ENCODE results near the gene ANKRD63.
A peak's percentile ranks its signal among the peaks of the same experiment; 100 is the strongest.

ANKRD63 gene

GRCh38 chr15:40277471-40277870 is 5.4 kb downstream of the ANKRD63 start:
- DNase-seq = no peak

- DNase-seq = no peak
Measured at GRCh38 chr15:40276927-40277326, 5.9 kb downstream of the ANKRD63 start.

DNA sequence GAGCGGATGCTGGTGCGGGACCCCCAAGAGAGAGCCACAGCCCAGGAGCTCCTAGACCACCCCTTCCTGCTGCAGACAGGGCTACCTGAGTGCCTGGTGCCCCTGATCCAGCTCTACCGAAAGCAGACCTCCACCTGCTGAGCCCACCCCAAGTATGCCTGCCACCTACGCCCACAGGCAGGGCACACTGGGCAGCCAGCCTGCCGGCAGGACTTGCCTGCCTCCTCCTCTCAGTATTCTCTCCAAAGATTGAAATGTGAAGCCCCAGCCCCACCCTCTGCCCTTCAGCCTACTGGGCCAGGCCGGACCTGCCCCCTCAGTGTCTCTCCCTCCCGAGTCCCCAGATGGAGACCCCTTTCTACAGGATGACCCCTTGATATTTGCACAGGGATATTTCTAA is 6.9 kb downstream of the ANKRD63 start:
- no peak for DNase-seq

DNA sequence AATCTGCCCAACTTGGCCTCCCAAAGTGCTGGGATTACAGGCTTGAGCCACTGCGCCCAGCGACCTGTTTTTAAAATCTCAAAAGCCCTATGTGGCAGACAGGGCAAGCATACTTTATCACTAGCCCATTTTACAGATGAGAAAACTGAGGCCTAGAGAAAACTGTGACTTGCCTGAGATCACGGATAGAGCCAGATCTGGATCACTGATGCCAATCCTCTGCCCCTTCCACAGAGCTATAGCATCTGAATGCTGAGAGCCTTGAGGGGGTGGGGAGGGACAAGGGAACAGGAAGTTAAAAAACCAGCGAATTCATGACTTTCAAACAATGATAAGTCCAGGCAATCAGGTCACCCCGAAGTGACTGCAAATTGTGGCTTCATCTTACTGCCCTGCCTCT is 7.3 kb downstream of the ANKRD63 start:
- no peak for DNase-seq

GRCh38 chr15:40274350-40275274 is 8.3 kb downstream of the ANKRD63 start:
- DNase-seq = peak; percentile 89

GRCh38 chr15:40273428-40273827 is 9.4 kb downstream of the ANKRD63 start:
- no peak for DNase-seq

DNA sequence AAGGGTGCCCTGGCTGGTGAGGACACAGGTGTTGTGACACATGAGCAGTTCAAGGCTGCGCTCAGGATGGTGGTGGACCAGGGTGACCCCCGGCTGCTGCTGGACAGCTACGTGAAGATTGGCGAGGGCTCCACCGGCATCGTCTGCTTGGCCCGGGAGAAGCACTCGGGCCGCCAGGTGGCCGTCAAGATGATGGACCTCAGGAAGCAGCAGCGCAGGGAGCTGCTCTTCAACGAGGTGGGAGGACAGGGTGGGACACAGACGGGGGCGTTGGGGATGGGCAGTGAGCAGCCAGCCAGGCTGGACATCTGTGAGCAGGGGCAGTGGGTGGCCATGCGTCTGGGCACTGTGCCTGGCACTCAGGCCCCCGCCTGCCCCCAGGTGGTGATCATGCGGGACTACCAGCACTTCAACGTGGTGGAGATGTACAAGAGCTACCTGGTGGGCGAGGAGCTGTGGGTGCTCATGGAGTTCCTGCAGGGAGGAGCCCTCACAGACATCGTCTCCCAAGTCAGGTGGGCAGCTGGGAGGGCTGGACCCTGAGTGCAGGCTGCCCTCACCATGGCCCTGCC is 10.3 kb downstream of the ANKRD63 start:
- DNase-seq = no peak

DNA sequence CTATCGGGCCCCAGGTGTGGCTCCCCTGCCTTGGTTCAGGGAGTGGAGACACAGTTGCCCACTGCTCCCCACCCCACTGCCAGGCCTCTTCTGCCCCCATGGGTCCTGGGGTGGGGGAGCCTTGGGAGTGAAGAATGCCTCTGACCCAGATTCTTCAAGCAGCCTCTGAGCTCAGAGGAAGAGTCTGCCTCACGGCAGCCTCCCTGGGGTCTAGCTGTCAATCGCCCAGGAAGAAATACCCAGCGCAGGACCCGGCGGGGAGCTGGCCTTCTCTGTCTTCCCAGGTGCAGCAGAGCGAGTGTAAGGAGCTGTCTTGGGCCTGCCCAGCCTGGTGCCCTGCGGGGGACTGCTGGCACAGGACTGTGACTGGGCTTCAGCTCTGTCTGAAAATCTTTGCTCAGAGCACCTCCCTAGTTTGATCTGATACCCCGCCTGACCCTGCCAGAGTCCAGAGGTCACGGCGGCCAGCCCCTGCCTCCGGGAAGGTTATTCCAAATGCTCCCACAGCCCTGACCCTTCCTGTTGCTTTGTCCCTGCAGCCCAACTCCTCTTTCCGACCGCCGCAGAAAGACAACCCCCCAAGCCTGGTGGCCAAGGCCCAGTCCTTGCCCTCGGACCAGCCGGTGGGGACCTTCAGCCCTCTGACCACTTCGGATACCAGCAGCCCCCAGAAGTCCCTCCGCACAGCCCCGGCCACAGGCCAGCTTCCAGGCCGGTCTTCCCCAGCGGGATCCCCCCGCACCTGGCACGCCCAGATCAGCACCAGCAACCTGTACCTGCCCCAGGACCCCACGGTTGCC is 11.0 kb downstream of the ANKRD63 start:
- DNase-seq = no peak

DNA sequence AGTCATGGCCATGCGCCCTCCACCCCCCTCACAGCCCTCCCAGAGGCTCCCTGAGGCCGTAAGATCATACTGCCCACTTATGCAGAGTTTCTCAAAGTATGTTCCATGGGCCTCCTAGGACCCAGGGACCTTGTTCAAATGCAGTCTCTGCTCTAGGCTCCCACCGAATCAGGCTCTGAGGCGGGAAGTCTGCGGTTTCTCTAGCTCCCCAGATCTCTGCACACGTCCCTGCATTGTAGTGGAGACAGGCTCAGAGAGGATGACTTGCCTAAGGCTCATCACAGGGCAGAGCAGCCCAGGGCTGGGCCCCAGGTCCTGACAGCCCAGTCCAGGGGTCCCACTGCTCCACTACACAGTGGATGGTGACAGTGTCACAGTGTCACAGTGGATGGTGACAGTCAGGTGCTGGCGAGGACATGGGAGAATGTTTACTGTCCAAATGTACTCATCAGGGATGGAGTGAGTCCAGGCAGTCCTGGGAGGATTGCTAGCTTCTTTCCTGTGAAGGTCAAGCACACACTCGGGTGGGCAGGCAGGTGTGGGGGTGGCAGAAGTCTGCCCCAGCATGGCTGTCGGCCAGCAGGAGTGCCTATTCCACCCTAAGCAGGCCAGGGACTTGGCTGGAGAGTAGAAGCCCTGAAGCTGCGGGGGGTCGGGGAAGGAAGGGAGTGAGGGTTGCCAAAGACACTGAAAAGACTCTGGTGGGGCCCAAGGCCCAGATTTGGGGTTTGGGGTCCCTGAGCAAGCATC is 12.4 kb downstream of the ANKRD63 start:
- no peak for DNase-seq

- no peak for DNase-seq
Measured at GRCh38 chr15:40269604-40270003, 13.3 kb downstream of the ANKRD63 start.

DNA sequence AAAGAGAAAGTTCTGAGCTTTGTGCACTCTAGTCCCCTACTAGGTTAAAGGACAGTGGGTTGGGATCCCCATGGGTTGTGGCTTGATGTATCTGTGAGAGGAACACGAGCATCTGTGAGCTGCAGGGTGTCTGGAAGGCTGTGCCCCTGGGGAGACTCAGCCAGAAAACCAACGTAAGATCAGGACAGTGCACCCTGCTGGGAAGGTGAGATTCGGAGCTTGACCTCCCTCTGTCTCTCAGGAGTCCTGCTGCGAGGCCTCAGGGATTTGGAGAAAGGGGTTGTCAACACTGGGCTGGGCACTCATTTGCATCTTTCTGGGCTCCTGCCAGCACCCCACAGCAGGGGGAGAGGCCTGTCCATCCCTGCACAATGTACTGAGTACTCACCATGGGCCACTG is 15.2 kb downstream of the ANKRD63 start:
- DNase-seq = no peak

DNA sequence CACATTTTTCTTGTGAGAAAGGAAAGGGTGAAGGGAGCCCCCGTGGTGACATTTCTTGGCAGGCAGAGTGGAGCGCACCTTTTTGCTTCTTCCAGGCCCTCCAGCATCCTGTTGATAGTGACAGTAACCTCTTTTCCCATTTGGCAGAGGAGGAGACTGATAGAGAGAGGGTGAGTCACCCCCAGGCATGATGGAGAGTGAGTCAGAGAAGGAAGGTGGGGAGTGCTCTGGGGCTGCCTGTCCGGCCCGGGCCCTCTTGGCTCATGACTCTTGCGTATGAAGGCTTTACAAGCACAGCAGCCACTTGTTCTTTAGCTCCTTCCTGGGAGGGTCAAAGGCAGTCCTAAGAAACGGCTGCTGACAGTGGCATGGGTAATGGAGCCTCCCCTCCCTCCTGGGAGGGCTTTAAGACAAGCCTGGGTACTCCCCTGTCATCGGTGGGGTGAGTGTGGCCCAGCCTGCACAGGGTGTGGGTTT is 16.0 kb downstream of the ANKRD63 start:
- DNase-seq = no peak

DNA sequence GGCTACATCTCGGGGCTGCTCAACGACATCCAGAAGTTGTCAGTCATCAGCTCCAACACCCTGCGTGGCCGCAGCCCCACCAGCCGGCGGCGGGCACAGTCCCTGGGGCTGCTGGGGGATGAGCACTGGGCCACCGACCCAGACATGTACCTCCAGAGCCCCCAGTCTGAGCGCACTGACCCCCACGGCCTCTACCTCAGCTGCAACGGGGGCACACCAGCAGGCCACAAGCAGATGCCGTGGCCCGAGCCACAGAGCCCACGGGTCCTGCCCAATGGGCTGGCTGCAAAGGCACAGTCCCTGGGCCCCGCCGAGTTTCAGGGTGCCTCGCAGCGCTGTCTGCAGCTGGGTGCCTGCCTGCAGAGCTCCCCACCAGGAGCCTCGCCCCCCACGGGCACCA is 17.0 kb downstream of the ANKRD63 start:
- no peak for DNase-seq

DNA sequence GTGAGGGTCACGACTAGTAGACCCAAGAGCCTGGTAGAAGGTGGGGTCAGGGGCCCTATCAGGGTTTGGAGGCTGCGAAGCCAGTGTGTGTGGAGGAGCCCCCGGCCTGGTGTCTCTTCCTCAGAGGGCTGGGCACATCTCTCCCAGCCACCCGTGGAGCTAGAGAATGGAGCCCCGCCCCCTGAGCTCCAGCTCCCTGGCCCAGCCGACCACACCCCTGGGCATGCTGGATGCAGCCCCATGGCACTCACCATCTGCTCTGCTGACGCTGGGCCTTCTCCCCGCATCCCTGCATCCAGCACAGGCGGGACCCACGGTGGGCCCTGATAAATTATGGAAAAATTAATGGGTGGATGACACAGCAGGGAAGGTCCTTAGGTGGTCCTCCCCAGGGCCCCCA is 17.5 kb downstream of the ANKRD63 start:
- DNase-seq = no peak

GRCh38 chr15:40264321-40265153 is 18.3 kb downstream of the ANKRD63 start:
- DNase-seq = no peak

DNA sequence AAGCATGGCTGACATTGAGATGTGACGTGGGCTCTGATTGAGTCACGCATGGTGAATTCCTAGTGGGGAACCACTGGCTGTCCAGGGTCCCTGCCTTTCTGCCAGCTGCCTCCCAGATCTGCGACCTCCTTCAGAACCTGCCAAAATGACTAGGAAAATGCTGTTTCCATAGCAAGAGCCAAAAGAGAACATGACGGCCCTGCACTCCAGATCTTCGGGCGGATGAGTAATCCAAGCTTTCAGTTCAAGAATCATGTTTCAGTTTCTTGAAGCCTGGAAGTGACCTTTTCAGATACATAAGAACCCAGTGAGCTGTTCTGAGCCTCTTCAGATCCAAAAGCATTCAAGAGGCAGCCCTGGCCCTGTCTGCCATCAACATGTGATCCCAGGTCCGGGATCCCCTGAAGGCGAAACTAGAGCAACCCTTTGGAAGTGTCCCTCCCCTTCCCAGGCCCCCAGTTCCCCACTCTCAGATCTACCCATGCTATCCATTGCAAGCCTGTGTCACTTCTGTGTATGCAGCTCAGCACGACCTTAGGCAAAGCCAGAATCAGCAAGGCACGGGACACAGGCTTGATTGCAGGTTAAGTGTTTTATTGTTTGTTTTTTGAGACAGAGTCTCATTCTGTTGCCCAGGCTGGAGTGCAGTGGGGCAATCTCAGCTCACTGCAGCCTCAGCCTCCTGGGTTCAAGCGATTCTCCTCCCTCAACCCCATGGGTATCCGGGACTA is 19.7 kb downstream of the ANKRD63 start:
- no peak for DNase-seq

DNA sequence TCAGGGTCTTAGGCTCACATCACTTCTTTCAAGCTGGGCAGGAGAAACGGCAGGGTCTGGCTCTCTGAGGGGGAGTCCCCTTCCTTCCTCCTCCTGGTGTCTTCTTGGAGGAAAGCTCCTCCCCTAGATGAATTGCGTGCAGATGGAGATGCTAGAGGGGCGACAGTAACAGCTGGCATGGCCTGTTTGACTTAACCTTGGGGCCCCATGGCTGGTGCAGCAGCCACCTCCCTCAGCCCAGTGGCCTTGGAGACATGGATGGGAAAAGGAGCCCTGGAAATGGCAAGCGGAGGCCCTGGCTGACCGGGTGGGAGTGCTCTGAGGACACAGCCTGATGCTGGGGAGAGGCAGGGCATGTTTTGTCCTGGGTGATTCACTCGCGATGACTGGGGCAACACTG is 23.8 kb downstream of the ANKRD63 start:
- DNase-seq = no peak

GRCh38 chr15:40258544-40258943 is 24.3 kb downstream of the ANKRD63 start:
- DNase-seq = no peak

DNA sequence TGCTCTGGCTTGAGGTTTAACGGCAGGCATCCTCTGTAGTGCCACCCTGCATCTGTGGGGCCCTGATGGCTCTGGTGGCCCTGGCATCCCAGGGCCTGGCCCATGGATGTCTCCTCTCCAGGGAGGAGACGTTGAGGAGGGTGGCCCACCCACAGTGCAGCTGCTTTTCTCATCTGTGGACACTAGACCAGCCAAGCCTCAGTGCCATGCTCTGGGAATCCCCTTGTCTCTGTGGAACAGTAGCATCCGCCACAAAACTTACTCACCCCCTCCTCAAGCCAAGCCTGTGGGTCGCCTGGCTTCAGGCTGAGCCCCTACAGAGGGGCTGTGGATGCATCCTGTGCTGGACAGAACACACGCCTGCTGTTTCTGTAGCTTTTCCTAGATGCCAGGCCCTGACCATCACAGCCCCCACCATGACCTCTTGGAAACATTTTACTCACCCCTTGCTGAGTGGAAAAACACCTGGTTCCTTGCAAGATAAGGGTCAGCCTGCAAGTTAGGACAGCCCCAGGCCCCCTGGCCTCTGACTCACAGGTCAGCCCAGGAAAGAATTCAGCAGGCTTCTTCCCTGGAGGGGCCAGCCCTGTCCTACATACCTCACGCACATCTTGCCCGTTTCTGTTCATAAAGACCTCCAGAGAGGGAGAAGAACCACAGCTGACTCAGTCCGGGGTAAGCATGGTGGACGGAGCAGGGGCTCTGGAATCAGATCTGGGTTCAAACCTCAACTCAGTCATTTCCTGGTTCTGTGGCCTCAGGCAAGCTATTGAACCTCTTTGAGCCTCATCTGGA is 25.0 kb downstream of the ANKRD63 start:
- DNase-seq = no peak

DNA sequence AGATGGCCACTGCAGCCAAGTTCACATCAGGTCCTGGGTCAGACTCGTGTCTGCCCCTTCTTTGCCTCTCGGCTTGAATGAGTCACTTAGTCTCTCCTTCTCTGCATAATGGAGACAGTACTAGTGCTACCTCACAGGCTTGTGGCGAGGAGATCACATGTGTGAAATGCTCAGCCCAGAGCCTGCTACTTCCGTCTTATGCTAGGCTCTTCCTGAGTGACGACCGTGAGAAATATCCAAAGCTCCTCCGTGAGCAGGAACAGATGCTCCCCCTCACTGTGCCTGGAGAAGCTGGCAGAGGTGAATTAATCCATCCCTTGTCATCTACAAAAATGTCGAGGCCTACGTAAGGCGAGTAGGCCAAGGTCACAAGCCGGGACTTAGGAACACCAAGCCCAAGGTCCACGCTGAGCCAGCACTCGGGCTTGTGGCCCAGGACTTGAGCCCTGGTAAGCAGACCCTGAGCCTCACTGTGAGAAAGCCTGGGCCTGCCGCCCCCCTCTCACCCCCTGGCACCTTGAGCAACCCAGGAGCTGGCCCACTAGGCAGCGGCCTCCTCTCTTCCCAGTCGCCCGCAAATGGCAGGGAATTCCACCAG is 26.1 kb downstream of the ANKRD63 start:
- no peak for DNase-seq

Data from activated naive CD4-positive, alpha-beta T cell treated with Interleukin-2 at 50 U/mL for 16 hours (primary cell).